ES-I3 (cell line): ENCODE measurements around the gene KIT.

ENCODE experiments used
- H3K36me3 ChIP-seq: 2 replicates; pipeline ENCODE4 v1.6.1; 2013; ENCODE audit warnings: mild to moderate bottlenecking, low read length, control low read depth, moderate library complexity; ENCODE audit not compliant: insufficient read depth
- H3K4me1 ChIP-seq: 2 replicates; pipeline ENCODE4 v1.6.1; 2013; ENCODE audit warnings: mild to moderate bottlenecking, control low read depth, low read length; ENCODE audit not compliant: insufficient read depth
- H3K9ac ChIP-seq: 2 replicates; pipeline ENCODE4 v1.6.1; 2013; ENCODE audit warnings: low read depth, mild to moderate bottlenecking, low read length, moderate library complexity
- H3K9me3 ChIP-seq: 2 replicates; pipeline ENCODE4 v1.6.1; 2013; ENCODE audit warnings: mild to moderate bottlenecking, low read length, moderate library complexity; ENCODE audit not compliant: control insufficient read depth, insufficient read depth

The KIT gene

GRCh38 chr4:54730581-54730980, 72.8 kb downstream of the KIT start:
- no peak overlapping the region for H3K9ac ChIP-seq
- H3K9me3 ChIP-seq = no peaks in the 10 kb centered on the region
- peaks cover 4% of the 10 kb centered on the region for H3K4me1 ChIP-seq
- H3K36me3 ChIP-seq = no peaks in the 10 kb centered on the region

DNA sequence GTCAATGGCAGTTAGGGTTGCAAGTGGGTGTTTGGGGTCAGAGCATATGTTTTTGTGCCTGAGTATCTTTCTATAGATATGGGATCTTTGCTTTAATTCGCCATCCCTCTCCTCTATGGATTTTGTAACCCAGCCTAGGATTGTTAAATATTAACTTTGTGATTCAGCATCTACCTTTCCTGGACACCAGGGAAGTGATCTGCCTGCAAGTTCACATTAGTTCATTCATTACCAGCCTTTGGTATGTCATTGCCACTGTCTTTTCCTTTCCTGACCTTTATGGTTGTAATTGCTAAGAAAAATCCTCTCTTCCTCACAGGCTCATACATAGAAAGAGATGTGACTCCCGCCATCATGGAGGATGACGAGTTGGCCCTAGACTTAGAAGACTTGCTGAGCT, 73.8 kb downstream of the KIT start:
- H3K9ac ChIP-seq = no peak overlapping the region
- peaks cover 4% of the 10 kb centered on the region for H3K4me1 ChIP-seq
- no peaks in the 10 kb centered on the region for H3K9me3 ChIP-seq
- no peaks in the 10 kb centered on the region for H3K36me3 ChIP-seq

DNA sequence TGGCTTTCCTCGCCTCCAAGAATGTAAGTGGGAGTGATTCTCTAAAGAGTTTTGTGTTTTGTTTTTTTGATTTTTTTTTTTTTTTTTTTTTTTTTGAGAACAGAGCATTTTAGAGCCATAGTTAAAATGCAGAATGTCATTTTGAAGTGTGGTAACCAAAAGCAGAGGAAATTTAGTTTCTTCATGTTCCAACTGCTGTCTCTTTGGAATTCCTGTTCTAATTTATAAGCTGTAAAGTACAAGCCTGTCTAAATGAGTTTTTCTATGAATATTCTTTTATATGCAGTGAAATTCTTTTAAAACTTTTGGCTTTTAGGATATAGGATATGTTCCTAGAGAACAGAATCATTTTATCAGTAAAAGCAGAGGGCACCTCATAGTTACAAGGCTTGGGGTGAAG, 74.2 kb downstream of the KIT start:
- no peak overlapping the region for H3K9ac ChIP-seq
- no peaks in the 10 kb centered on the region for H3K9me3 ChIP-seq
- H3K4me1 ChIP-seq = peaks cover 2% of the 10 kb centered on the region
- no peaks in the 10 kb centered on the region for H3K36me3 ChIP-seq

- Histone ChIP-seq H3K9me3 (no peaks in the 10 kb centered on the region), H3K9ac (no peak overlapping the region), H3K4me1 (peaks cover 8% of the 10 kb centered on the region; the same call in 1 of the 2 replicates), H3K36me3 (no peaks in the 10 kb centered on the region)
Measured at GRCh38 chr4:54737421-54737820, 79.7 kb downstream of the KIT start.

GRCh38 chr4:54741202-54741601, 83.4 kb downstream of the KIT start:
- no peaks in the 10 kb centered on the region for H3K36me3 ChIP-seq
- H3K4me1 ChIP-seq = peaks cover 8% of the 10 kb centered on the region; the same call in 1 of the 2 replicates
- no peak overlapping the region for H3K9ac ChIP-seq
- H3K9me3 ChIP-seq = no peaks in the 10 kb centered on the region

DNA sequence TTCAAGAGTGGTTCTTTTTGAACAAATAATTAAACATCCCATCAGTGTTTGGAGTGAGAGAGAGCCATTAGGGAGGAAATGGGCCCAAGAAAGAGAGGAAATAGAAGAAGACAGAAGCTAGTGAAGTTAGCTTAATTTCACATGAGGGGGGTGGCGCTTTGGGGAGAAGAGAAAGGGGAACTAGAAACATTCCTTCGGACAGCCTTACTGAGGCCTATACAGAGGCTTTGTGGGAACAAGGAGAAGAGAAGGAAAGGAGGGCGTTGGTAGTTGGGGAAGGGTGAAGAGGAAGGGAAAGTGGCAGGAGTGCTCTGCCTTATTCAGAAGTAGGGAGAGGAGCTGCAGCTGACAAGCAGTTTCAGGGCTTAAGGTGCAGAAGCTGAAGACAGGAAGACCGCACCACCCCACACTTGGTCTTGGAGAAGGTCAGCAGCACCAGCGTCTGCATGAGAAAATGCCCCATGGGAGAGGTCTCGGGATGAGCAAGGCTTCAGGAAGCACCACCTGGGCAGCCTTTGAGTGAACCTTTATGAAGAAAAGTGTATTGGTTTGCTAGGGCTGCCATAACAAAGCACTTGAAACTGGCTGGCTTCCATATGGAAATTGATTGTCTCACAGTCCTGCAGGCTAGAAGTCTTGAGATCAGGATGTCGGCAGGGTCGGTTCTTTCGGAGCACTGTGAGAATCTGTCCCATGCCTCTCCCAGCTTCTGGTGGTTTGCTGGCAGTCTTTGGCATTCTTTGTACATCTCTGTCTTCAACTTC, 85.1 kb downstream of the KIT start:
- H3K36me3 ChIP-seq = no peaks in the 10 kb centered on the region
- H3K4me1 ChIP-seq = peaks cover 8% of the 10 kb centered on the region; the same call in 1 of the 2 replicates
- H3K9ac ChIP-seq = no peak overlapping the region
- H3K9me3 ChIP-seq = no peaks in the 10 kb centered on the region; the same call in 1 of the 2 replicates

- Histone ChIP-seq H3K4me1 (peaks cover 8% of the 10 kb centered on the region; the same call in 1 of the 2 replicates), H3K36me3 (no peaks in the 10 kb centered on the region), H3K9me3 (no peaks in the 10 kb centered on the region; the same call in 1 of the 2 replicates), H3K9ac (no peak overlapping the region)
Measured at GRCh38 chr4:54743562-54743961, 85.8 kb downstream of the KIT start.

GRCh38 chr4:54744487-54744886, 86.7 kb downstream of the KIT start:
- H3K4me1 ChIP-seq = peaks cover 8% of the 10 kb centered on the region; the same call in 1 of the 2 replicates
- H3K9me3 ChIP-seq = no peaks in the 10 kb centered on the region; the same call in 1 of the 2 replicates
- H3K9ac ChIP-seq = no peak overlapping the region
- no peaks in the 10 kb centered on the region for H3K36me3 ChIP-seq

GRCh38 chr4:54745031-54745770, 87.4 kb downstream of the KIT start:
- H3K9ac ChIP-seq = no peak overlapping the region
- peaks cover 8% of the 10 kb centered on the region; the same call in 1 of the 2 replicates for H3K4me1 ChIP-seq
- H3K36me3 ChIP-seq = no peaks in the 10 kb centered on the region
- no peaks in the 10 kb centered on the region; the same call in 1 of the 2 replicates for H3K9me3 ChIP-seq

GRCh38 chr4:54746218-54746617, 88.5 kb downstream of the KIT start:
- Histone ChIP-seq H3K9me3 (no peaks in the 10 kb centered on the region; the same call in 1 of the 2 replicates), H3K36me3 (no peaks in the 10 kb centered on the region), H3K9ac (no peak overlapping the region), H3K4me1 (peaks cover 3% of the 10 kb centered on the region; the same call in 1 of the 2 replicates)

GRCh38 chr4:54750341-54750740, 92.6 kb downstream of the KIT start:
- Histone ChIP-seq H3K9ac (no peak overlapping the region), H3K9me3 (no peaks in the 10 kb centered on the region; the same call in 1 of the 2 replicates), H3K4me1 (no peaks in the 10 kb centered on the region), H3K36me3 (no peaks in the 10 kb centered on the region)

DNA sequence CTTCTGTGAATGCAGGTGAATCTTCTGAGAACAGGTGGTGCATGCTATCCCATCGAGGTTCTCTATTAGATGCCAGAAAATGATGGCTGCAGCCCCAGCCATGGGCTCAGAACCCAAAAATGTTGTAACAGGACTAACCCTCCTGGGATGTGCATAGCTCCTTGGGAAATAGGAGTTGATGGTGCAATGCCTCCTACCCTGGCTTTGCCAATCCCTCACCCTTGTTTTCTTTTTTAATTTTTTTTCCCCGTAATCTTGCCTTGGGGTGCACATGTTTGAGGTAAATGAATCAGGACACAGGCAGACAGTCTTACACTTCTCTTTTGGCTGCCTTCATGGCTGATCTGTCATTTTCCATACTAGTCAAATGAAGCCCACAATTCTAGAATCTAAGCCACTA, 96.6 kb downstream of the KIT start:
- H3K9ac ChIP-seq = no peak overlapping the region
- no peaks in the 10 kb centered on the region for H3K36me3 ChIP-seq
- no peaks in the 10 kb centered on the region for H3K9me3 ChIP-seq
- H3K4me1 ChIP-seq = no peaks in the 10 kb centered on the region

- Histone ChIP-seq H3K9me3 (no peaks in the 10 kb centered on the region), H3K9ac (no peak overlapping the region), H3K4me1 (peaks cover 5% of the 10 kb centered on the region; the same call in 1 of the 2 replicates), H3K36me3 (no peaks in the 10 kb centered on the region)
Measured at GRCh38 chr4:54764476-54764875, 106.7 kb downstream of the KIT start.

DNA sequence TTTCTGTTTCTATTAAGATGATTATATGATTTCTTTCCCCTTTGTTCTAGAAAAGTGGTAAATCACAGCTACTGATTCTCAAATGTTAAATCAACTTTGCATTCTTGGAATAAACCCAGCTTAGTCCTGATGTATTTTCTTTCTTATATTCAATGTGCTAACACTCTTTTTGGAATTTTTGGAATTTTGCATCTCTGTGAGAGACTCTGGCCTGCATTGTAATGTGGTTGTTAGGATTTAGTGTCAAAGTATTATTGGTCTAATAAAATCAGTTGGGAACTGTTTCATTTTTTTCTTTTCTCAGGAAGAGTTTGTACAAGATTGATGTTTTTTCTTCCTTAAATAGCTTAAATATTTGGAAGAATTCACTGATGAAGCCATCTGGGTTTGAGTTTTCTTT, 109.6 kb downstream of the KIT start:
- no peak overlapping the region for H3K9ac ChIP-seq
- H3K9me3 ChIP-seq = no peaks in the 10 kb centered on the region; the same call in 1 of the 2 replicates
- H3K36me3 ChIP-seq = no peaks in the 10 kb centered on the region
- H3K4me1 ChIP-seq = peaks cover 10% of the 10 kb centered on the region; the same call in 1 of the 2 replicates
